GM21619 (cell line): Measurements from ENCODE around the gene CAMK2N1.

Source experiments
- ATAC-seq: cut with Tn5 transposase; IDR thresholded peaks from one replicate; pipeline ENCODE4 v1.9.1; 2021; ENCODE audit not compliant: unreplicated experiment

The CAMK2N1 gene

DNA sequence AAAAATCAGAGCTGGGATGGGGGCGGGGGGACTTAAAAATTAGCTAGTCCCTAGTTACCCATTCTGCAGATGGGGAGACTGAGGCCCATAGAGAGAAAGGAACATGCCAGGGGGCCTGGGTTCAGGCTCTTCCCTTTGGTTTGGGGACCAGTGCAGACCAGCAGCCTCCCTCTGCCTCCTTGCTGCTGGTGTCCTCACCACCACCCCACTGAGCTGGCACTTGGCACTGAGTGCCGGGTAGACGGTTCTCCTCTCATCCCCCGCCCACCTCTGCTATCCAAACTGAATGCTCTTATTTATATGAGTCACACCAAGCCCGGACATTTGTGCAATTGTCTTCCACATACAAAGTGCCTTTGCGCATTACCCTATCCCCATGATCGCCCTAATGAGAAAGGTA is 39.2 kb downstream of the CAMK2N1 start:
- no peak for ATAC-seq

DNA sequence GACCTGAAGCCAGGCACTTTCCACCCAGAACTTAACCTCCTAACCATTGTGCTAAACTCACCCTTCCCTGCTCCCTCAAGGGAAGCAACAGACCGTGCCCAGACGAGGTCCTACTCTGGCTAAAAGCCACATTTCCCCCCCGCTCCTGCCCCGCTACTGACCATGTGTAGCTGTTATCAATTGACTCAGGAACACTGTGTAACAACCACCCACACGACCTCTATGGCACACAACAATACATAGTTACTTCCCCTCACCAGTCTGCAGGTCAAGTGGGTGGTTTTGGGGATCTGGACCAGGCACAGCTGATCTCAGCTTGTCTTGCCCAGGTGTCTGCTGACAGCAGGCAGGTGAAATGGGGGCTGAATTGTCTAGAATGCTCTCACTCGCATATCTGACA is 40.1 kb downstream of the CAMK2N1 start:
- ATAC-seq: no peak

DNA sequence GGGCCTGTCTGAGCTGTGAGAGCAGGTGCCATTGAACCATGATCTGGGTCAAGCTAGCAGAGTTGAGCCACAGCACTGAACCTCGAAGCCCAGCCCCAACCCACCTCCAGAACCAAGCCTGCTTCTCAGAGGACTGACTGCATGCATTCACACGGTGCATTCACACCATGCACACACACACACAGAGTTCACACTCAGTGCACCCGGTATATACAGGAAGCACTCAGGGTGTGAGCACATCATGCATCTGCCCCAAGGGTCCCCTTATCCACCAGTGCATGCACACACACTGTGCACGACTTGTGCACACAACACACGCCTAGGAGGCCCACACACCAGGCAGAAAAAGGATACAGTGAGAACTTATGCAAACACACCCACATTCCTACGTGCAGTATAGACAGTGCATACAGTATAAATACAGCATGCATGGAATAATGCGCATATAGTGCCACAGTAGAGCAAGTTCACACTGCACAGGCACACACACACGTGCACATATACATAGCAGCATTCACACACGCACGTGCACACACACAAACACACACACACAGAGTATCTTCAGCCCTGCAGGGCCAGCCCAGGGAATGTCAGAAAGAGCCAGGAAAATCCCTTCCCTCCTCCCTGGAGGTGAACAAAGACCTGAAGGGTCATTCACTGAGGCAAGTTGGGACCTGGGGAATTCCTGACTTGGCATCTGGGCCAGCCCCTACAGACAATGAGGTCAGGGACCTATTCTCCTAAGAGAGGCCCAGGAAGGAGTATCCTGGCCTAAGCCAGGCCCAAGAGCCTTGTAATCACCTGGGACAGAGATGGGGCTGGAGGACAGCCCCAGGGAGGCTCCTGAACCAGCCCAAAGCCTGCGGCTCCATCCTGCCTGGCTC is 42.1 kb downstream of the CAMK2N1 start:
- no peak for ATAC-seq

DNA sequence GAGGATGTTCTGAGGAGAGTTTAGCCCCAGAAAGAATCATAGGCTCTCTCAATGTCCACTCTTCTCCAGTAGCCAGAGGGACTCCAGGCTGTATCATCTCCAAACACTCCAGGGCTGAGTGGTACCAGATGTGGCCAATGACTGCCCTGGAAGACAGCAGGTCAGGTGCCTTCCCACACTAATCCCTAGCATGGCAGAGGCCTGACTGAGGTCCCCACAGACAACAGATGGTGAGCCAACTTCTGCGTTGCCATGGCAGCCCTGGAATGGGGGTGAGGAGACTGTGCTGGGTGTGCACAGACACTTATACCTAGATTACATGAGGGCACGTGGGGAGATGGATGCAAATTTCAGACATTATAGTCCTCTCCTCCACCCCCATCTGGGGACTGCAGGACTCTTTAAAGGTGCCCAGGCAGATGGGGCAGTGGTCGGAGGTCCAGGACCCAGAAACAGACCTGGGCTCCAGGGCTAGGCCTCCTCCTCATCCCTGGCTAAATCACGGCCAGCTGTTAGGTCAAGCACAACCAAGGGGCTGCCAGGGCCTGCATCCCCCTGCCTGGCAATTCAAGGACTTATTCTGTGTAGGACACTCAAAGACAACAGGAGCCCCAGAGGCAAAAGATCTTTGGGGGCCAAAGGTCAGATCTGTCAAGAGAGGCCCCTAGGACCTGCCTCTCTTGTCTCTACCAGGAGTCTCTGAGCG is 42.9 kb downstream of the CAMK2N1 start:
- ATAC-seq: no peak

DNA sequence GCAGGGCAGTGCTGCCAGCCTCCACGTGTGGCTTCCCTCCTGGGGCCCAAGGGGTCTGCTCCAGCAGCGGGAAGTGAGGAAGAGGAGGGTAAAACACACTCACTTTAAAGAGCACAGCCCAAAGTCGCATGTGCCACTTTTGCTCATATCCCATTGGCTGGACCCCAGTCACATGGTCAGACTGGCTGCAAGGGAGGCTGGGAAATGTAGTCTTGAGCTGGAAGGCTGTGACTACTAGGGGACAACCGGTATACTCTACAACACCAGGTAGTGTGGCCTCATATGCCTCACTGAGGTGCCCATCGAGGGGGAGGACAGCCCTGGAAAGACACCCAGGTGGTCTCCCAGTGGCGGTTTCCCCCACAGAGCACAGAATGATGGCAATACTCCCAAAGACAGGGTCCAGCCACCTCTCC is 45.2 kb downstream of the CAMK2N1 start:
- no peak for ATAC-seq

DNA sequence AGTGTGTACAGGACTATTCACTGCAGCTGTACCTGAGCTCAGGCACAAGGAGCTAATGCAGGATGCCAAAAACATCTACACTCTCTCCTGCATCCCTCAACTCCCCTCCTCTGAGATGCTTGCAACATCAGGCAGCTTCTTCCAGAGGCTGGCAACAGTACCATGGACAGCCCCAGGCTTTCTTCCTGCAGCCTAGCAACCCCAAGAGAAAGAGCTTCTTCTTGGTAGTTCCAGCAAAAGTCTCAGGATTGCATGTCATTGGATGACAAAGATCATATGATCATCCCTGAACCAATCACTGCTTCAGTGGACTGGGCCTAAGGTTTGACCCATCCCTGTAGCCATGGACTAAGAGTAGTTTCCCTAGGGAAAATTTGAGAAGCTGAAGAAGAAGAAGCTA is 46.7 kb downstream of the CAMK2N1 start:
- ATAC-seq: no peak

GRCh38 chr1:20437640-20438039 is 48.4 kb downstream of the CAMK2N1 start:
- no peak for ATAC-seq

DNA sequence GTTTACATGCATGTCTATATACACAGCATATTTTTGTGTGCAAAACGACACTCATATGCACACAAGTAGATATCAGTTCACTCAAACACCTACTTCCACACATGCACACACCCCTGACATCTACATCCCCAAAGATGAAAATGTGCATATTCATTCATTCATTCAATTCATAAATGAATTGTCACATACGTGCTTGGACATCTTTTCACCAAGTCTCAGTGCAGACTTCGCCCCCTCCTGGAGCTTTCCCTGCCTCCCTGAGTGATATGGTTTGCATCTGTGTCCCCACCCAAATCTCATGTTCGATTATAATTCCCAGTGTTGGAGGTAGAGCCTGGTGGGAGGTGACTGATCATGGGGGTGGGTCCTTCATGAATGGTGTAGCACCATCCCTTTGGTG is 53.1 kb downstream of the CAMK2N1 start:
- ATAC-seq: no peak
